COLO668 (cell line): Measurements from ENCODE around the gene CDA.
"Not testable (repeated sequence)": the region's sequence is repeated elsewhere in the genome, so short reads cannot be mapped to it uniquely, and the experiment has no call there.

Experiments used
- DNase-seq: peaks from one replicate; lab custom pipeline; 2025; ENCODE audit not compliant: unreplicated experiment; lab: John Stamatoyannopoulos, UW

CDA gene

DNA sequence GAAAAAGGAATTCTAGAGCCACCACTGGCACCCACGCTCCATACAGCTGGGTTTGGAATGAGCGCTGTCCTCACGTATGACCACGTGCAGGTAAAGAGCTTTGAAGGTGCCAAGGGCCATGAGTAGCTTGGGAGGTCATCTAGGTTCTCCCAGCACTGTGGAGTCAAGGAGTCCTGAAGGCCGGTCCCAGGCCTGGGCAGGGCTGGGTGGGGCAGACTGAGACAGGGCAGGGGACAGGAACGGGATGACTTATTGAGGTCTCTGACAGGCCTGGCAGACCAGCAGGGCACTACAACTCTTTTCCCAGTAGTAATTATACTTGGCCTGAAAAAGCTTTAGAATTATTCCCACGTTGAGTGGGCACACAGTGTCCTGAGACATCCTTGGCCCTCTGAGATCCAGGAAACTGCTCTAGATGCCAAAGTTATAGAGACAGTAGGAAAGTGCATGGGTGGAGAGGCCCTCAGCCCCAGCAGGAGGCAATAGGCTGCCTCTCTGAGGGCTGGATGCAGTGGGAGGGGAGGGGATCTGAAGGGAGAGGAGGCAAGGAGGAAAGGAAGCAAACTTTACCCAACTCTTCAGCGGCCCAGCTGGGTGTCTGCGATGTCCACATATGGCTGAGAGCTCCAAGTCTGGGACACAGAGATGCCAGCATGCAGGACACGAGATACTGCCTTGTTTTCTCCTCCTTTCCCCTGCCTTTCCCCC is 1.8 kb upstream of the CDA start:
- no peak for DNase-seq

DNA sequence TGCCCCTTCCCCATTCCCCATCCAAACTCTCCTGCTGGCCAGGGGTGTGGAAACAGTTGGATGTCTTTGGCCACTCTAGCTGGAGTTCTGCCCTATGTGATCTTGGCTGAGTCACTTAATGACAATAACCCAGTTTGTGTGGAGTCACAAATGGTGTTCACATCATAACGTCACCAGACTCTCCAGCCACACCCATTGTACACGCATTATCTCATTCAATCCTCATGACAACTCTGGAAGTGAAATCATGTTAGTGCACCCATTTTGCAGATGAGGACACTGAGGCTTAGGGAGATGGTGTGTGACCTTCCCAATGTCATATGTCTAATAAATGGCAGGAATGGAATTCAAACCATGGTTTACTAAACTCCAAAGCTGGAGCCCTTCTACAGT is 1.2 kb upstream of the CDA start:
- DNase-seq: no peak

DNA sequence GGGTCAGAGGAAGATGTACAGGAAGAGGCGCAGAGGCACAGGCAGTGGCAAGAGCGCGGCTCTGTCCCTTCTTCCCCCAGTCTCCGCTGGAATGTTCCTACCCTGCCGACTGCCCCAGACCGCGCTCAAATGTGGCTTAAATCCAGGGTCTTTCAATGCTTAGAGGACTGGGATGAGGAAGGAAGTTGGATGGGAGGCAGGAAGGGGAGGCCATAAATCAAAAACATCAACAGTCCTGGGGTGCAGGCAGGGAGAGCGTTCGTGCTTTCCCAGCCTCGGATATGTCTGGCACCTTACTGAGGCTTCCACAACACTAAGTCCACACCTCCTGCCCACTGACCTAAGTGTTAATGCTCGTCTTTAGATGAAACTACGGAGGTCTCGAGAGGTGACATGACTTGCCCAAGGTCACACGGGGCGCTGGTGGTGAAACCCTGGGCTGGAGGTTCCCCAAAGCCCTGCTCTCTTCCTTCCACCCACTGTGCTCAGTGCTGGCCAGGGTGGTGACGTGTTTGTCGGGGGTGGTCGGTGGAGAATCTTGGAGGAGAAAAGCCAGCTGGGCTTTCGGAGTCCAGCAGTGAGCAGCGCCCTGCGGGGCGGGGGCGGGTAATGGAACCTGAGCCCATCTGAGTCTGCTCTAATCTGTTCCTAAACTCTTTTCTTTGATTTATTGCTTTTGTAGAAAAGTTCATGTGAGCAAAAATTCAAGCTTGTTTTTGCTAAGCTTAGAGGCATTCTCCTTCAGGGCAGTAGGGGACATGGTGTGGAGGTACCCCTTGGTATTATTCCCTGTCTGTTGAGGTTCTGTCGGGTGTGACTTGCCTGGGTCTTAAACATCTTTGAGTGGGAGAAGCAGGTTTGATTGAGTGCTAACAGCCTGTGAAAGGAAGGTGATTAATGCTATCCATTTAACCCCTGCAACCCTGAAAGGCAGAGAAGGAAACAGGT is 708 bp downstream of the CDA start:
- no peak for DNase-seq

DNA sequence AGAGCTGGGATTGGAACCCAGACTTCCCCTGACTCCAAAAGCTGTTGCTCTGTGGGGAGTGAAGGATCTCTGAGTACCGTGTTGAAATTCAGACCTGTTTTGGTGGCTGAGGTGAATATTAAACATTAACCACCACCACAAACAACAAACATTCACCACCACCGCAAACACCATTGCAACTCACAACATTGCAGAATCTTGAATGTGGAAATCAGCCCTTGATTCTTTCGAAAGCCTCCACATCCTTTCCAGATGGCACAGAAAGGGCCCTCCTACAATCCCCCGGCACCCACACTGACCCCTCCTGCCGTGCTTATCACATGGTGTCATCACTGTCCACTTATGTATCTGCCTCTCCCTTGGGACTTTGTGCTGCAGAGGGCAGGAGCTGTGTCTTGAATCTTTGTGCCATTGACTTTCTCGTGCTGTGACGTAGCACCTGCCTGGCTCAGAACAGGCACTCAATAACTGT is 1.4 kb downstream of the CDA start:
- DNase-seq: no peak

DNA sequence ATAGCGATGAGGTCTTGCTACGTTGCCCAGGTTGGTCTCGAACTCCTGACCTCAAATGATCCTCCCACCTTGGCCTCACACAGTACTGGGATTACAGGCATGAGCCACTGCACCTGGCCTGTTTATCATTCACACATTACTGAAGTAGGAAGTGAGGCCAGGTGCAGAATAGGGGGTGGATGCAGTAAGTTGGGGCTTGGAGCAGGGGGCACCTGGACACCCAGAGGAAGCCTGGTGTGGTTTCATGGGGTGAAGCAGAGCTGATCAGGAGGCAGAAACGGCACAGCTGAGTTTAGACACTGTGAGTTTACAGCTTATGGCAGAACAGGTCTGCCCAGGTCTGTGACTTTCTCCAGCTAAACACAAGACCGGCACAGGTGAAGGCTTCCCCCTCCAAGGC is 4.9 kb downstream of the CDA start:
- no peak for DNase-seq

DNA sequence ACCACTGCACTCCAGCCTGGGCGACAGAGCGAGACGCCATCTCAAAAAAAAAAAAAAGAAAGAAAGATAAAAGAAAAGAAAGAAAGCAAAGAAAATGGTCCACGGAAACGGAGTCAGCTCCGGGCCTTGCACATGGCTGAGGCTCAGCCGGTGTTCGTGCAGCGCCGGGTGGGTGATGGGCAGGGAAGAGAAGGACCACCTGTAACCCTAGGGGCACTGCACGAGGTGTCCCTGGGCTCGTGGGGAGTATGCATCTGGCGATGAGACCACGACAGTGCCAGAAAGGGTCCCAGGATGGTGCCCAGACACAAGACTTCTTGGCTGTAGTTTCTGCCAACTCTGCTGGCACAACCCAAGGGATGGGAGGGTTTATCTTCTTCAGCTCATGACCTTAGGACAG is 5.8 kb downstream of the CDA start:
- no peak for DNase-seq

DNA sequence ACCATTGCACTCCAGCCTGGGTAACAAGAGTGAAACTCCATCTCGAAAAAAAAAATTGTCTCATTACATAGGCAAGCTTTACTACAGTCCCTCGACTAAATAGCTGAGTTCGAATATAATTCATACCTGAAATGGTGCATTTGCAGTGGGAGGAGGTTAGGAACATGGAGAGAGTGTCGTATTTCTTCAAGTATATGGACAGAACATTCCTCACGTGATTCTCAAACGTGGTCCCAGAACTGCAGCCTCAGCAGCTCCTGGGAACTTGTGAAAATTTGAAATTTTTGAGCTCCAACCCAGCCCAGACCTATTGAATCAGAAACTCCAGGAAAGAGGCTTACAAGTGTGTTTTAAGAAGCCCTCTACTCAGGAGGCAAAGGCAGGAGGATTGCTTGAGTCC is 7.2 kb downstream of the CDA start:
- DNase-seq: no peak

DNA sequence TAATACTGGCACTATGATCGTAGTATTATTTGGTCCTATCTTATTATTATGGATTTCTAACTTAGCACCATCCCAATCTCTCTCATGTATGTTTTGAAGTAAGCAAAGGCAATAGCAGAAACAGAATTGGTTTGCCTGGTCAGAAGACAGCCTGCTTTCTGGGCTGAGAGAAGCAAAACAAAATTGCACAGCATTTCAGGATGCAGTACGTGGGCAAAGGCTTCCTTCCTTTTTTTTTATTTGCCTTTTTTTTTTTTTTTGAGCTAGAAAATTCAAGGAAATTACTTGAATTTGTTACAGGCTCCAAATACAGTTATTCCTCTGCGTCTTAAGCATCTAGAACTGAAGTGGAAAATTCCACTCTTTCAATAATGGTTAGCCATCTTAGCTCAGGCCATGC is 8.8 kb downstream of the CDA start:
- DNase-seq: no peak

DNA sequence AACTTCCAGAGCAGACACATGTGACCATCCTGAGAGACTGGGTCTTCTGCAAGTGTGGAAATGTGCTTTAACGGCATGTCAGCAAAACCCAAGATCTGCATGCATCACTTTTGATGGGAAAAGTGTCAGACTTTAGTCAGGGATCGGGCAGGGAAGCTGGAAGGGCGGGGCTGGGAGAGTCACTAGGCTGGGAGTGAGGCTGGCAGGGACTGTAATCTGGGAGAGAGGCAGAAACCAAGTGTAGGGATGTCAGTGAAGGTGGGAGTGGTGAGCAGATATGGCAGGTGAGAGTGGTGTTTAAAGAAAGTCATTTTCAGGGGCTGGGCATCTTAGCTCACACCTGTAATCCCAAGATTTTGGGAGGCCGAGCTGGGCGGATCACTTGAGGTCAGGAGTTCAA is 11.3 kb downstream of the CDA start:
- DNase-seq: no peak

DNA sequence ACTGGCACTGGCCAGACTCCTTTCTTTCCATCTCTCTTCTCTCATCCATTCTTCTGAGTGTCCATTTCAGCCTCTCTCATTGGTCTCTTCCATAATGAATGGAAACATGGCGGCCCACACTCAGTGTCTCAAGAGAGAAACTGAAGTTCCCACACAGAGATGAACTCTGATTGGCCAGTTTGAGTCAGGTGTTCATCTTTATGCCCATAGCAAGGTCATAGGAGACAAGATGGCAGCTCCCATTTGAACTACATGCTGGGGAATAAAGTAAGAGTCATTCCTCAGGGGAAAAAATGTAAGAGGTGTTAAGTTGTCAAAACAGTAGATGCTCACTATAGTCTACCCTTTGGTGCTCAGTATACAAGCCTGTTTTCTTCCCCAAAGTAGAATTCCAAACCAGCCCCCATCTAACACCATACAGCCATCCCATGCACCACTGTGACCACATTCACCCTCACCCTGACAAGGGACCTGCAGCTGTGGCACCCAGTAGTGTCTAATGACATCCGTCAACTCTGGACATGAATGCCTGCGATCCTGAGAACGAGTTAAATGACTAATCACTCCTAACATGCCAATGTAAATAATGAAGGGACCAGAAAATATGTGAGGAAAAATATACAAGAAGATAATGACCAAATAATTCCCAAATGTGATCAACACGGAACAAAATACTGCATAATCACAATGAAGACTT is 12.4 kb downstream of the CDA start:
- DNase-seq: no peak

DNA sequence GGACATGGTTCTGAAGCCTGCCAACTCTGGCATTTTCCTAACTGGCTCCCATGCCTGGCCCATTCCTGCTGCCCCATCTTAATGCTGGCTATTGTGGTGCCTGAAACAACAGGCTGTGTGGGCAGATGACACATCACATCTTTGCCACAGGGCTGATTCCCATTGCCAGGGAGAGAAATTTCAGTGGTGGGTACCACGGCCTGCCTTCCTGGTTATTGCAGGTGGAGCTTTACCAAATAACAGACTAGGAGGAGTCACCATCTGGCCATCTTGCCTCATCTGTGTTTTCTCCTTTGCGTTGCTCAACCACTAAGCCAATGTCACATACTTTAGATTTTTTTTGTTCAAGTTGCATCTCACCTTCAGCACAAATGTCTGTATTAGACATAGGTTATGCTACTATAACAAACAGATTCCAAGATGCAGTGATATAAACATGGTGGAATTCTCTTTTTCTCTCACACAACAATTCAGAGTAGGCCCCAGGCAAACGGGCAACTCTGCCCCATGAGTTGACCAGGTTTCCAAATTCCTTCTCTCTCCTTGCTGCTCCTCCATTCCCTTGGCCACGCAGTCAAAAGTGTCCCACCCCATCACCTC is 14.1 kb downstream of the CDA start:
- no peak for DNase-seq

DNA sequence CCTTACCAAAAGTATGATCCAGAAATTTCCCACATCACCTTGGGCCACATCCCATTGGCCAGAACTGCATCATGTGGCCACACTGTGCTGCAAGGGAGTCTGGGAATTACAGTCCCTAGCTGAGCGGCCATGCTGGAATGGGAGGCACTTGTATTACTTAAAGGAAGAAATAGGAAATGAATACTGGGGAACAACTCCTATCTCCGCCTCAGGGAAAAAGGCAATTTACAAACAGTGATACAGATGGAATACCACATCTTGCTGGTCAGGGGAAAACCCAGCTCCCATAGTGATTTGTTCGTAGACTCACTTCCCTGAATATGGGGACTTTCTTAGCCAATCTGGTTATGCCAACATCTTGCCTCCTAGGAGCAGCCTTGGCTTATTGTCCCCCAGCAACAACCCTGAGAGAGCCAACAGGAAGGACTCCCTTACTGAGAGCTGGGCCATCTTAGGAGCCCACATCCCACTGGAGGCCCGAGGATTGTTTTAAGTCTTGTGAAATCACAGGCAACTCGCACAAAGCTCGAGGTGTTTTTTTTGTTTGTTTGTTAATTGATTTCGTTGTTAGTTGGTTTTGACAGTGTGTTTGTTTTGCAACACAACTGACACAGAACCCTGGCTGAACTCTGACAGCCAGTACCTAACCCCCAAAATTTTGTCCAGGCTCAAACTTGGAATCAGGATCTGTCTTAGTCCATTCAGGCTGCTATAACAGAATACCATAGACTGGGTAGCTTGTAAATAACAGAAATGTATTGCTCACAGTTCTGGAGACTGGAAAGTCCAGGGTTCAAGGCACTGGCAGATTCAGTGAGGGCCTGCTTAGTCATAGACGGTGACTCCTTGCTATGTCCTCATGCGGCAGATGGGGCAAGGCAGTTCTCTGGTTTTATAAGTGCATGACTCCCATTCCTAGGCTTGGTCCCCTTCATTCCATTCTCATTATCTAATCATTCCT is 14.9 kb downstream of the CDA start:
- DNase-seq: no peak

DNA sequence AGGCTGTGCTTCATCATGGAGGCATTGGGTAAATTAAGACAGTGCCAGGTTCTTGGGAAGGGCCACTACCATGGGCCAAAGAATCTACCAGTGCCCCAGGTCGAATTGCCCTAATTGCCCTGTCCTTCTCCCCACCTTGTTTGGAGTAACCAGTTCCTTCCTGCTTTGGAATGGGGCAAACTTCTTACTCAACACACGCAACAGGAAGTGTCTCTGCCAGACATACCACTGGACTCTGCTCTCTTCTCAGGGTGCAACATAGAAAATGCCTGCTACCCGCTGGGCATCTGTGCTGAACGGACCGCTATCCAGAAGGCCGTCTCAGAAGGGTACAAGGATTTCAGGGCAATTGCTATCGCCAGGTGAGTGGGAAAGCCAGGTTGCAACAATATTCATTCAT is 15.8 kb downstream of the CDA start:
- no peak for DNase-seq

DNA sequence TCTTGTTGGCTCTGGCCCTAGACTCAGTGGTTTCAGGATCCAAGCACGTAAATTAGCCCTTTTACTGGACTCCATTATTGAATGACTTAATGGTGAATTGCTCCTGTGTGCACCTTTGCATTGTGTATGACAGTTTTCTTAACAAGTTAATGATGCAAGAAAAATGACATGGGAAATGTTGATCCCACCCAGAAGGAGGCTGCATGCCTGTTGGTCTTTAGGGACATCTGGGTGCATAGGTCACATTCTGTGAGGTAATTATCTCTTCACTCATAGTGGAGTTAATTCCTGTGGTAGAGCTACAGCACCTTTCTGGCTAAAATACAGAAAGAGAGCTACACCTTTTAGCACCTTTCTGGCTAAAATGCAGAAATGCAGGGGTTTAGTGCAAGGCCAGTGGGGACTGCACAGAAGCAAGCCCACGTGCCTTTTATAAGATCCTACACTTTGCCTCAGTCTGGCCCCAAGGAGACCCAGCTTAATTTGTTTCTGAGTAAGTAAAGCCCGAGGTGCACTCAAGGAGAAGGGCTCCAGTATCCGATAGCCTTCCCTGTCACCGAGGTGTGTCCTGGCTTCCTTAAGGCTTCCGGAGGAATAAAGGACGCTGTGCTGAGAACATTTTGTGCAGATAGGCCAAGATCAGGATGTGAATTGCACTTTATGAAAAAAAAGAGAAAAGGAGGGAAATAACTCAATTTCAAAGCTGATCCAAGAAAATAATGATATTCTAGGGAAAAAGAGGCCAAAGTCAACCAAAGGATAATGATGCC is 18.1 kb downstream of the CDA start:
- not testable (repeated sequence) for DNase-seq

DNA sequence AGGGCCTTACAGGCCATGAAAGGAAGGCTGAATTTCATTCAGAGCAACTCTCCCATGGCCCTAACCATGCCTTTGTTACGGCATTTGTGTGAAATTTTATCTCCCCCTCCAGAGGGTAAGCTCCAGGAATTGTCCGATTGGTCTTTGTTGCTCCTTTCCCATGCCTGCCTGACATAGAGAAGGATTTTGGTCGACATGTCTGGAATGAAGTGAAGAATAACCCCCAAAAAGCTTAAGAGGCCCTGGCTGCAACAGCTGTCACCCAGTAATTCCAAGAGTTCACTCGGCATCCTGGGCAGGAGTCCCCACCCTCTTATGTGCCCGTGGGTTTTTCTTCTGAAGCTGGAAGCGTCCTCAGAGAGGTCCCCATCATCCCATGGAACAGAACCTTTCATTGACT is 20.6 kb downstream of the CDA start:
- DNase-seq: no peak

DNA sequence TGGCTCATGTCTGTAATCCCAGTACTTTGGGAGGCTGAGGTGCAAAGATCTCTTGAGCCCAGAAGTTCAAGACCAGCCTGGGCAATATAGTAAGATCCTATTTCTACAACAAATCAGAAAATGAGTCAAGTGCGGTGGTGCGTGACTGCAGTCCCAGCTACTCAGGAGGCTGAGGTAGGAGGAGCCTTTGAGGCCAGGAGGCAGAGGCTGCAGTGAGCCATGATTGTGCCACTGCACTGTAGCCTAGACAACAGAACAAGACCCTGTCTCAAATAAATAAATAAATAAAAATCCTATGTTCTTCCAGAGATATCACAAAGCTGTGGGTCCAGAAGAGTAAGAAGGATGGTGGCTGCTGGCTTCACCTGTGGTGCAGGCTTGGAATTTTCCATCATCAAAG is 22.1 kb downstream of the CDA start:
- DNase-seq: no peak

DNA sequence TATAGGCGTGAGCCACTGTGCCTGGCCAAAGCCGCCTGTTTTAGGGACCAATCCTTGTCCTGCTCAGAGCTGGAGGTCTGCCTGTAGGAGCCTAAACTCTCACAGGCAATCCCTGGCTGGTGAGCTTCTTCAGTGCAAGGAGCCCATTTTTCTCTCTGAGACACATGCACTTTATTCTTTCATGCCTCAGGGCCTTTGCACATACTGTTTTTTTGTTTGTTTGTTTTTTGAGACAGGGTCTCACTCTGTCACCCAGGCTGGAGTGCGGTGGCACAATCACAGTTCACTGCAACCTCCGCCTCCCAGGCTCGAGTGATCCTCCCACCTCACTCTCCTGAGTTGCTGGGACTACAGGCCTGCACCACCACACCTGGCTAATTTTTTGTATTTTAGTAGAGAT is 22.8 kb downstream of the CDA start:
- no peak for DNase-seq

DNA sequence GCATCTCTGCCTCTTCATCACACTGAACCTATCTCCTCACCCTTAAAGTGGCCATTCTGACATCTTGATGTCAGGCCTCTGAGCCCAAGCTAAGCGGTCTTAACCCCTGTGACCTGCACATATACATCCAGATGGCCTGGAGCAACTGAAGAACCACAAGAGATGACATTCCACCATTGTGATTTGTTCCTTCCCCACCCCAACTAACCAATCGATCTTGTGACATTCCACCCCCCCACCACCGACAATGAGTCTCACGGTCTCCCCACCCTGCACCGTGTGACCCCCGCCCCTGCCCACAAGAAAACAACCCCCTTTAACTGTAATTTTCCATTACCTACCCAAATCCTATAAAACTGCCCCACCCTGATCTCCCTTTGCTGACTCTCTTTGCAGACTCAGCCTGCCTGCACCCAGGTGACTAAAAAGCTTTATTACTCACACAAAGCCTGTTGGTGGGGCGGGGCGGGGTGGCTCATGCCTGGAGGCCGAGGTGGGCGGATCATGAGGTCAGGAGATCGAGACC is 23.4 kb downstream of the CDA start:
- DNase-seq: no peak

DNA sequence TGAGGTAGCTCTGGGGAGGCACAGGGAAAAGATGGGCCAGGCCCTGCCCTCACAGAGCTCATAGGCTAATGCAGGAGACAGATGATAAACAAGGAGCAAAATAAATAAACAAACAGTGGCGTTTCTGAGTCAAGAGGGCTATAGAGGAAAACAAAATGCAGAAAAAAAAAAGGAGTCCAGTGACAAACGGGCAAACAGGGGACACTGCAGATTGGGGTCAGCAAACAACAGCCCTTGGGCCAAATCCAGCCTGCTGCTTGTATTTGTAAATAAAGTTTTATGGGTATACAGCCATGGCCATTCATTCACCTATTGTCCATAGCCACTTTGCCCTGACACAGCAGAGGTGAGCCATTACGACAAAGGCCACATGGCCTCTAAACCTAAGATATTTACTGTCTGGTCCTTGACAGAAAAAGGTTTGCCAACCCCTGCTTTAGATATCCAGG is 25.3 kb downstream of the CDA start:
- no peak for DNase-seq
